LHCN-M2 (cell line): ENCODE measurements around the gene TAF3. TPM values are rescaled to one million over a fixed set of nuclear protein-coding genes. Genes with fewer than 3 reads are reported as not detected.

Source experiments
- DNase-seq: peaks from one replicate; pipeline ENCODE4 v3.0.0-alpha.2; 2012; ENCODE audit warnings: low read depth
- total RNA-seq: library from RNA; depleted of rRNA; stranded (reverse); fragments of >200 nt; gene quantifications from 2 replicates; pipeline ENCODE4 v1.2.3, GENCODE V29; 2014

The TAF3 gene
- total RNA-seq, 1 experiment from 2014 or later: 3.4 TPM

- DNase-seq: no peak
Observed at GRCh38 chr10:7933262-7933661, 115.0 kb downstream of the TAF3 start.

- DNase-seq: no peak
Observed at GRCh38 chr10:7933757-7934156, 115.5 kb downstream of the TAF3 start.

DNA sequence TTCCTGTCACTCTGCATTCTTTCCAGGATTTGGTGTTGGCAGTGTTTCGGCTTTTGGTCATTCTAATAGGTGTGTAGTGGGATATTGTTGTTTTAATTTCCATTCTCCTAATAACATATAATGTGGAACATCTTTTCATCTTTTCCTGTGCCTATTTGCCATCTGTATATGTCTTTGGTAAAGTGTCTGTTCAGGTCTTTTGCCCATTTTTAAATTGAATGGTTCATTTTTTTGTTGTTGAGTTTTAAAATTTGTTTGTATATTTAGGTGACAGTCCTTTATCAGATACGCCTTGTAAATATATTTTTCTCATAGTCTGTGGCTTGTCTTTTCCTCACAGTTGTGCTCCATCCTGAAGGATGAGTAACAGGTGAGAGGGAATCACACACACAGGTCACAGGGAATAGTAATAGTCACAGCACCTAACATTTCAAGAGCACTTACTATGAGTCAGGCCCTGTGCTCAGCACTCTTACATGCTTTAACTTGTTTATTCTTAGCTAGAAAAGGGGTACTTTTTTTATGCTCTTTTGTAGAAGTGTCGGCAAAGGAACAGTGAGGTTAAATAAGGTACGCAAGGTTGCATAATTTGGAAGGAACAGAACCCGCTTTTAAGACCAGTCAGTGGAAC is 119.1 kb downstream of the TAF3 start:
- DNase-seq: no peak

DNA sequence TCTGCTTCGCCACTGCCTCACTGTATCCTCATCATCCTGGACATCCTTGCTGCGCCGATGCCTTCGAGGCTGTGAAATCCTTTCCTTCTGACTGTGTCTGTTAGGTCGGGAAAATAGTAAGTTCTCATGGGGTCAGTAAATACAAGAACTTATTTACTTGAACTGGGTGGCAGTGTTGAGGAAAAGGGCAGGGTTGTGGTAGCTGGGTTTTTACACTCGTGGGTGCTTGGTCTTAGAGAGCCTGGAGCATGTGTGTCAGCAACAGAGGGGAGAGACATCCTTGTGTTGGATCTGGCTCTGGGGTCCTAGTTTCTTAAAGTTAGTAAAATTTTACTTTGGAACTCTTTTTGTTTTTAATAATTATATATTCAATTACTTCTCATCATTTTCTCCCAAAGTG is 123.3 kb downstream of the TAF3 start:
- DNase-seq: no peak

- no peak for DNase-seq
Observed at GRCh38 chr10:7942316-7942715, 124.0 kb downstream of the TAF3 start.

DNA sequence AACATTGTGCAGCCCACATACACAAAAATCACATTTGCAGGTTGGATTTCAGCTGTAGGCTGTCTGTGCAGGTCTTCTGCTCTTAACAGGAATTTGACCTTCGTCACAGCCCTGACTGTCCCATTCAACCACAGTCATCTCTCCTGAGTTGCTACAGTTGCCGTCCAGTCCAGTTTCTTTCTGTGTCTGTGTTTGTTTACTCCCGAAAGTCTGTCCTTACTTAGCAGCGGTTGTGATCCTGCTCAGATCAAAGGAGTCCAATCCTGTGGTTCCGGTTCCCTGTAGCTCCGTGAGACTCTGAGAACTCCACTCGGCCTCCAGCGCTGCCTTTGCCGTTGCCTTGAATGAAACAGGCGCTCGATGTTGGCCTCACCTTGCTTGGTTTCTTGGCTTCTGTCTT is 124.6 kb downstream of the TAF3 start:
- DNase-seq: no peak

DNA sequence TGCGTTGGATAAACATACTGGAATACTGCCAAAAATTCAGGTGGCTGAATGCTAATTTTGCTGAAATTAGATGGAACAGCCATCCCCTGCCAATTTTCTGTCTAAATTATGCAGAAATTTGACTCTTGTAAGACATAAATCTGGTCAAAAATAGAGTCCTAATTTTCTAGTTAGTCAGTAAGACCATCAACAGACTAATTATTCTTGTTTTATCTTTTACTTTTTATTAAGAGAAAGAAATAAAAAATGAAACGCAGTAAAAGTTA is 125.8 kb downstream of the TAF3 start:
- no peak for DNase-seq

GRCh38 chr10:7944537-7944936 is 126.2 kb downstream of the TAF3 start:
- no peak for DNase-seq

DNA sequence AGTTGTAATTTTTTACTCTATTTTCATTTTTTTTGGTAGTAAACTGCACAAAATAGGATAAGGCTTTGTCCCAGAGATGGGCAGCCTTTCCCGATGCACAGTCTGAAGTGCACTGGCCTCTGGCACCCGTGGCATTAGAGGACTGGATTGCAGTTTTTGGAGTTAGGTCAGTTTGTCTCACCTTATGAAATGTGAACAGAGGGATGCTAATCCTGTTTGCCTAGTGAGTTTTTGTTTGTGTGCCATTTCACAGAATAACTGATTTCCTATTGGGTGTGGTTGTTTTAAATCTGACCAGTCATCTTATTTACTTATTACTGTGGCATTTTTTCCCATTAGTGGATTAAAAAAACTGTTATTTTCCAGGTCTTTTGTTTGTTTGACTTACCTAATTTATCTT is 126.7 kb downstream of the TAF3 start:
- no peak for DNase-seq

DNA sequence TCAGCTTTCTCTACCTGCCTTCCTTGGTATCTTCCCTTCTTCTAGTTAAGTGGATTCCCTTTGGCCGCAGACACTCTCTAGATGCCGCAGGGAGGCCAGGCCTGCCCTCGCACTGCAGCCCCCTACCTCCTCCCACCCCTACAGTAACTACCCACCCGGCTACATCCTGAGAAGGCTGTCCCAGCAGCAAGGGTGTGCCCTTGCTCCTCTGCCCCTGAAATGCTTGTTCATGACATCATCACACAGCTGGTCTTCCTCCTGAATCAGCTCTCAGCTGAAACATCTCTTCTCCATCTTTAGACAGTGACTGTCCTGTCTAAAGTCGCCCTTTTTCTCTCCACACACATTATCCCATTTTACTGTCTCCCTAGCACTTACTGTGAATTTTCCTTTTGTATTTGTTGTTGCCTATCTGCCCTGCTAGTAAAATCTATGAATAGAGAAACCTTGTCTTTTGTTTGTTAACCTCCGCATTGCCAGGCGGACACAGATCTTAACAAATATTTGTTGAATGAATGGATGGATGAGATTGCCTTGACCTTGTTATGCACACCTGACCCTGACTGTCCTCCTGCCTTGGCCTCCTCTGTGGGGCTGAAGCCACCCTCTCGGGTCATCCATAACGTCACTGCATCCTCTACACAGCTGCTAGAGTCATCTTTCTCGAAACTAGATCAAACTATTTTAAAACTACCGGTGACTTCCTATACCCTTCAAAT is 127.3 kb downstream of the TAF3 start:
- peak; percentile 45 for DNase-seq

- DNase-seq: peak; percentile 45
Observed at GRCh38 chr10:7948371-7949000, 130.2 kb downstream of the TAF3 start.

DNA sequence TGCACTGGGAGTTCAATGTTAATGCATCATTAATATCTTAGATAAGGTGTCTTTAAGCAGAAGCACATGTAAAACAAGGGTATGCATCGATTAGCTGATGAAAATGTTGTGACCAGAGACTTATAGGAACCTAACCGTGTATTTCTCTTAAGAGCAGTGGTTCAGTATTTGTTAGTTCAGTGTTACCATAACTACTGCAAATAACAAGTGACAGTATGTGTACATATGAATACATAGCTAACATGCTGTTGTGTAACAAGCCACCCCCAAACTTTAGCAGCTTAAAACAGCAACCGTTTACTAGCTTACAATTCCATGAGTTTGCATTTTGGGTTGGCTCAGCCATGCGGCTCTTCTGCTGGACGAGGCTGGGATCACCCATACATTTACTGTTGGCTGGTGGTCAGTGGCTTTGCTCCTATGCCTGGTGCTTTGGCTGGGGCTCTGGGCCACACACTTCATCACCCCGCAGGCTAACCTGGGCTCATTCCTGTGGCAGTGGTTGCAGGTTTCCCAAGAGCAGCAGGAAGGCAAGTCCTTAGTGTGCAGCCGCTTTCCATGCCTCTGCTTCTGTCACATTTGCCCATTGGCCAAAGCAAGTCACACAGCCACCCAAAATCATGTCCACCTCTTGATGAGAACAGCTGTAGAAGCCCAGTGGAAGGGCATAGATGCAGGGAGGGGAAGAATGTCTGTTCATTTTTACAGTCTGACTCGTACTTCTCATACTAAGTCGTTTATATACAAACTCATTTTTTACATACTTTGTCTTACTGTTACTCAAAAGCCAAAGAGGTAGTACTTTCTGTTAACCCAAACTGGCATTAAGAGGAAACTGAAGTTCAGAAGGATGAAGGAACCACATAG is 132.9 kb downstream of the TAF3 start:
- peak; percentile 31 for DNase-seq

DNA sequence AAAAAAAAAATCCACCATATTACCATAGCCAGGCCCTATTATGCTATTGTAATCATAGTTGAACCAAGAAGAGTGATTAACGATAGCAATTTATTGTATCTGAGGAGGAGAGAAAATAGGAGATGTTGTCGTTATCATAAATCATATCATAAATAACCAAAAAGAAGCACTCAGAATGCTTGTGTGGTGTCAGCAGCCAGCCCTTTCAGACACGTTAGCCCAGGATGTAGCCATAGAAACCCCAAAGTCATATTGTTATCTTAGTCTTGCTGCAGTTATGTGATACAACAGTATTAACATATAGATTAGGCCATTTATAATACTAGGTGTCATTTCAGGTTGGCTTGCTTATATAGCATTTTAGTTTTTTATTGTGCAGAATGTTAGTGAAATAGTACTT is 134.0 kb downstream of the TAF3 start:
- no peak for DNase-seq

- DNase-seq: no peak
Observed at GRCh38 chr10:7953447-7953846, 135.1 kb downstream of the TAF3 start.

- DNase-seq: no peak
Observed at GRCh38 chr10:7955446-7955845, 137.1 kb downstream of the TAF3 start.

DNA sequence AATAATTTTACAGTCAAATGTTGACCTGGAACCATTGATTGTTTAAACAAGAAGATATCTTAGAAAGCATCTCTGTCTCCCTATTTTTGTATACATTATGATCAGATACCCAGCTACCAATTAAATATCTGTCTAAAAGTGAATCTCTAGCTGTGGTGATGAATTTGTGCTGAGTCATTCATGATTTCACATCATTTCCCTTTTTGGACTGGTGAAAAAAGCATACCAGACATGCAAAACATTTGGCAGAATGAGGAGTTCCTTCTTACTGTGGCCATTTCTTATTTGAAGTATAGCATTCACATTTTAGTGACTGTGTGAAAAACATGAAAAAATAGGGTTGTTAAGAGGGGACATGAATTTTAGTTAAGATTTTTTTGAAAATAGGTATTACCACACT is 138.2 kb downstream of the TAF3 start:
- peak; percentile 68 for DNase-seq

- DNase-seq: no peak
Observed at GRCh38 chr10:7957591-7957990, 139.3 kb downstream of the TAF3 start.

DNA sequence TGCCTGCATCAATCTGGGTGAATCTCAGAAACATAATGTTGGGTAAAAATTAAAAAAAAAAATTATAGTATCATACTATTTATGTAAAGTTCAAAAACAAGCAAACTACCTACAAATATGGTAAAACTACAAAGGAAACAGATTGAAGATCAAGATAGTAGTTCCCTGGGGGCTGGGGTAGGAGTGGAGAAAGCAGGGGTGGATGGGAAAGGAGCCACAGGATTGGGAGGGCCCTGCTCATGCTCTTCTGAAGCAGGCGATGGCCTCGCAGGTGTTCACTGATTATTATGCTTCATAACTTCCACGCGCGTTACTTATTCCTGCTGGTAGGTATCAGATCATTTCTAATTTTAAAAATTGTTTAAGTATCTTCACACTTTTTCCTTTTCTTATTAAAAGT is 140.1 kb downstream of the TAF3 start:
- no peak for DNase-seq

- DNase-seq: no peak
Observed at GRCh38 chr10:7960108-7960507, 141.8 kb downstream of the TAF3 start.

GRCh38 chr10:7962592-7962991 is 144.3 kb downstream of the TAF3 start:
- no peak for DNase-seq

DNA sequence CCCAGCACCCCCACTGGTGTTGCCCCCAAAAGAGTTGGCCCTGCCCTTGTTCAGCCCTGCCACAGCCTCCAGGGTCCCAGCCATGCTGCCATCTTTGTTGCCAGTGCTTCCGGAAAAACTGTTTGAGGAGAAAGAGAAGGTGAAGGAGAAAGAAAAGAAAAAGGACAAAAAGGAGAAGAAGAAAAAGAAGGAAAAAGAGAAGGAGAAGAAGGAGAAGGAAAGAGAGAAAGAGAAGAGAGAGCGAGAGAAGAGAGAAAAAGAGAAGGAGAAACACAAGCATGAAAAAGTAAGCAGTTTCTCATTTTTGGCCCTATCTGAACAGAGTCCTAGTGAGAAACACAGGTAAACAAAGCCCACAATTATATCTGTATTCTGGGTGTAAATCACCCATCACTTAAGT is 147.2 kb downstream of the TAF3 start:
- DNase-seq: no peak

GRCh38 chr10:7967035-7967434 is 148.7 kb downstream of the TAF3 start:
- peak; percentile 37 for DNase-seq
